ENCODE data around the gene CBFA2T3. TPM values are rescaled to one million over a fixed set of nuclear protein-coding genes. Genes with fewer than 3 reads are reported as not detected.

CBFA2T3 gene
- total and polyA plus RNA-seq, 10 donors: 8.4 to 59.8 (median 26.3) TPM

- intact Hi-C loops (cut with DNase I; ENCODE audit: low total_unique reads): loop anchor here (5.0 kb wide), 1 partner anchor 43 kb away; the partner anchor contains the start of gene APRT
- H3K27me3 ChIP-seq (replicated peaks in 1 of 7): no peaks in the 10 kb centered on the region
- peak; percentile 84 for DNase-seq
- H3K9me3 ChIP-seq: no peaks in the 10 kb centered on the region
- WGBS, 5 donors: 86 to 96% (median 90%) methylated on average over 13 of the region's 13 CpGs
- H3K36me3 ChIP-seq: peaks cover 0 to 49% (median 20%) of the 10 kb centered on the region in 6 donors
- no peak for TF ChIP-seq CTCF (IDR thresholded peaks at IDR 0.05 in 8 of 11, conservative IDR thresholded peaks at IDR 0.05 in 3 of 11)
- TF ChIP-seq POLR2A (IDR thresholded peaks at IDR 0.05): no peak
- no peak for TF ChIP-seq POLR2AphosphoS5 (IDR thresholded peaks at IDR 0.05)
- H3K27ac ChIP-seq: peak overlapping the region in 7 of 8 donors; percentile 72 to 94 (median 88)
- H3K4me3 ChIP-seq: peak overlapping the region in 7 of 8 donors; percentile 90 to 100 (median 95)
- peaks cover 32 to 77% (median 66%) of the 10 kb centered on the region in 6 donors for H3K4me1 ChIP-seq
Measured at GRCh38 chr16:88855736-88856121, 121.3 kb downstream of the CBFA2T3 start.

GRCh38 chr16:88855176-88855575 is 121.8 kb downstream of the CBFA2T3 start:
- Histone ChIP-seq H3K36me3 (peaks cover 0 to 49% (median 19%) of the 10 kb centered on the region in 6 donors), H3K4me1 (peaks cover 29 to 72% (median 61%) of the 10 kb centered on the region in 6 donors), H3K27me3 (replicated peaks in 1 of 7) (no peaks in the 10 kb centered on the region), H3K9me3 (no peaks in the 10 kb centered on the region), H3K27ac (peak overlapping the region in 7 of 8 donors; percentile 33 to 94 (median 88)), H3K4me3 (peak overlapping the region in 1 of 8 donors; percentile 93)
- TF ChIP-seq CTCF (IDR thresholded peaks at IDR 0.05 in 8 of 11, conservative IDR thresholded peaks at IDR 0.05 in 3 of 11): no peak
- intact Hi-C loops (cut with DNase I; ENCODE audit: low total_unique reads): loop anchor here (5.0 kb wide), 1 partner anchor 43 kb away; the partner anchor contains the start of gene APRT
- WGBS, 5 donors: 69 to 85% (median 72%) methylated on average over 8 of the region's 8 CpGs
- DNase-seq: no peak

- Histone ChIP-seq H3K27ac (peak overlapping the region in 7 of 8 donors; percentile 33 to 94 (median 88)), H3K4me1 (peaks cover 27 to 65% (median 55%) of the 10 kb centered on the region in 6 donors), H3K36me3 (peaks cover 0 to 49% (median 18%) of the 10 kb centered on the region in 6 donors), H3K27me3 (replicated peaks in 1 of 7) (no peaks in the 10 kb centered on the region), H3K9me3 (no peaks in the 10 kb centered on the region), H3K4me3 (peak overlapping the region in 1 of 8 donors; percentile 93)
- TF ChIP-seq CTCF (IDR thresholded peaks at IDR 0.05 in 8 of 11, conservative IDR thresholded peaks at IDR 0.05 in 3 of 11) (no peak), POLR2AphosphoS5 (IDR thresholded peaks at IDR 0.05) (peak; percentile 32 to 53 (median 33)), POLR2A (IDR thresholded peaks at IDR 0.05) (no peak)
- DNase-seq: peak; percentile 87
- intact Hi-C loops (cut with DNase I; ENCODE audit: low total_unique reads): loop anchor here (5.0 kb wide), 1 partner anchor 42 kb away; the partner anchor contains the start of gene APRT
- 37 to 52% (median 45%) methylated on average over 16 to 20 of the region's 20 CpGs for WGBS, 5 donors
Measured at GRCh38 chr16:88854306-88855111, 122.5 kb downstream of the CBFA2T3 start.

All from spleen (tissue), 11 donors.